Stimulated activated CD4-positive, alpha-beta T cell treated with anti-CD3 and anti-CD28 coated beads, Interleukin-4, amount 100 ng/mL, for 48 hours (primary cell): ENCODE results near the gene RIPOR1.
"Not testable (repeated sequence)": the region's sequence is repeated elsewhere in the genome, so short reads cannot be mapped to it uniquely, and the experiment has no call there.

Experiments
- DNase-seq, 2 donors: peaks; one replicate each; pipeline ENCODE4 v3.0.0-alpha.2; 2020; ENCODE audit warnings: low read depth in 2 of 2

RIPOR1 gene

GRCh38 chr16:67516296-67517154, 12.1 kb upstream of the RIPOR1 start:
- no peak for DNase-seq

GRCh38 chr16:67517155-67517445, 11.5 kb upstream of the RIPOR1 start:
- DNase-seq: no peak

- DNase-seq: no peak
Measured at GRCh38 chr16:67517661-67518423, 10.8 kb upstream of the RIPOR1 start.

- DNase-seq: no peak
Measured at GRCh38 chr16:67518676-67519075, 10.0 kb upstream of the RIPOR1 start.

- no peak for DNase-seq
Measured at GRCh38 chr16:67519242-67519641, 9.4 kb upstream of the RIPOR1 start.

- peak; percentile 98 to 99 for DNase-seq
Measured at GRCh38 chr16:67521095-67521804, 7.4 kb upstream of the RIPOR1 start.

- DNase-seq: no peak
Measured at GRCh38 chr16:67525176-67525860, 3.3 kb upstream of the RIPOR1 start.

- no peak for DNase-seq
Measured at GRCh38 chr16:67526149-67526791, 2.4 kb upstream of the RIPOR1 start.

- no peak for DNase-seq
Measured at GRCh38 chr16:67528870-67529581, 397 bp downstream of the RIPOR1 start.

- DNase-seq: no peak
Measured at GRCh38 chr16:67529582-67530012, 968 bp downstream of the RIPOR1 start.

- DNase-seq: no peak
Measured at GRCh38 chr16:67530013-67530939, 1.6 kb downstream of the RIPOR1 start.

GRCh38 chr16:67531247-67531646, 2.6 kb downstream of the RIPOR1 start:
- DNase-seq: no peak

- no peak for DNase-seq
Measured at GRCh38 chr16:67533024-67533560, 4.5 kb downstream of the RIPOR1 start.

GRCh38 chr16:67533987-67534386, 5.4 kb downstream of the RIPOR1 start:
- not testable (repeated sequence) for DNase-seq

GRCh38 chr16:67534431-67534830, 5.8 kb downstream of the RIPOR1 start:
- no peak for DNase-seq

- DNase-seq: no peak
Measured at GRCh38 chr16:67535201-67535600, 6.6 kb downstream of the RIPOR1 start.

GRCh38 chr16:67537270-67537635, 8.6 kb downstream of the RIPOR1 start:
- peak; percentile 37 to 43 for DNase-seq

- no peak for DNase-seq
Measured at GRCh38 chr16:67537636-67538591, 9.3 kb downstream of the RIPOR1 start.
